GM12878 (cell line): ENCODE measurements around the gene FKBP14. TPM values are rescaled to one million over a fixed set of nuclear protein-coding genes. Genes with fewer than 3 reads are reported as not detected.

Source experiments
- ATAC-seq: fragments of 200-7000 bp; cut with Tn5 transposase; 3 replicates; pipeline ENCODE4 v1.9.1; 2020; ENCODE audit warnings: mild to moderate bottlenecking, moderate library complexity
- BruUV-seq: library from RNA; stranded (reverse); fragments of 400-500 nt; replicated peaks from 2 replicates; lab custom pipeline; 2021; lab: Mats Ljungman, UMichigan
- CTCF ChIA-PET: fragments of 300-600 bp; sonication (Branson Sonifier 250); formaldehyde crosslinking; extraction: SDS; loops from one replicate; lab custom pipeline; 2021; ENCODE audit warnings: inconsistent platforms; lab: Yijun Ruan, JAX
- POLR2A ChIA-PET: fragments of 350-600 bp; formaldehyde crosslinking; extraction: SDS; loops from one replicate; lab custom pipeline; 2021; ENCODE audit warnings: inconsistent platforms; lab: Charles Lee
- RAD21 ChIA-PET: fragments of 300-600 bp; sonication (Branson Sonifier 250); formaldehyde crosslinking; loops from one replicate; lab custom pipeline; 2023; ENCODE audit warnings: antibody characterized with exemption; ENCODE audit not compliant: unreplicated experiment; lab: Charles Lee
- SMC1A ChIA-PET: fragments of 300-600 bp; sonication (Branson Sonifier 250); formaldehyde crosslinking; loops from one replicate; lab custom pipeline; 2023; ENCODE audit not compliant: unreplicated experiment, uncharacterized antibody; lab: Charles Lee
- DNase-seq: peaks from one replicate; pipeline ENCODE4 v3.0.0-alpha.2; 2011; ENCODE audit warnings: low read depth, low spot score
- FAIRE-seq: peaks from 3 replicates; lab custom pipeline; 2011; peaks lifted over from hg19 to GRCh38; lab: Jason Lieb, UNC
- H2AFZ ChIP-seq: 2 replicates; pipeline ENCODE4 v1.6.0; 2011; ENCODE audit warnings: low read depth, low read length, control low read depth; ENCODE audit not compliant: control insufficient read depth
- H3K27ac ChIP-seq: 2 replicates; pipeline ENCODE4 v1.5.1; 2011; ENCODE audit warnings: control low read depth; ENCODE audit not compliant: control insufficient read depth, insufficient read depth
- H3K27me3 ChIP-seq, 2 experiments: replicated peaks in 1 of 2; 2 replicates each; pipeline versions ENCODE4 v1.6.0 to v1.6.1; 2011; ENCODE audit warnings: low read length in 1 of 2; ENCODE audit not compliant: control insufficient read depth in 2 of 2, insufficient read depth in 2 of 2
- H3K36me3 ChIP-seq, 2 experiments: 2 replicates each; pipeline ENCODE4 v1.5.1; 2011; ENCODE audit warnings: low read length in 1 of 2; ENCODE audit not compliant: control insufficient read depth in 2 of 2, insufficient read depth in 2 of 2
- H3K4me1 ChIP-seq: 2 replicates; pipeline ENCODE4 v1.6.1; 2011; ENCODE audit warnings: mild to moderate bottlenecking, low read length, moderate library complexity, mixed read lengths; ENCODE audit not compliant: control insufficient read depth, insufficient read depth
- H3K4me2 ChIP-seq: 2 replicates; pipeline ENCODE4 v1.6.0; 2011; ENCODE audit warnings: control low read depth; ENCODE audit not compliant: control insufficient read depth, insufficient read depth
- H3K4me3 ChIP-seq: fragments of 200-600 bp; sonication (generic); 2 replicates; pipeline ENCODE4 v1.5.1; 2016
- H3K79me2 ChIP-seq: 2 replicates; pipeline ENCODE4 v1.6.0; 2011; ENCODE audit warnings: low read length; ENCODE audit not compliant: control insufficient read depth, insufficient read depth
- H3K9ac ChIP-seq: 2 replicates; pipeline ENCODE4 v1.8.0; 2011; ENCODE audit warnings: low read length, control low read depth, mixed read lengths; ENCODE audit not compliant: control insufficient read depth, insufficient read depth
- H3K9me3 ChIP-seq: replicated peaks from 3 replicates; pipeline ENCODE4 v1.5.1; 2011; ENCODE audit warnings: mild to moderate bottlenecking, low read length; ENCODE audit not compliant: control insufficient read depth, insufficient read depth
- H4K20me1 ChIP-seq: 2 replicates; pipeline ENCODE4 v1.6.0; 2011; ENCODE audit not compliant: control insufficient read depth, insufficient read depth
- CBX3 ChIP-seq: fragments of 200-600 bp; sonication (generic); IDR thresholded peaks from 2 replicates; pipeline ENCODE4 v1.6.1; 2016; ENCODE audit warnings: low read depth, borderline replicate concordance
- CHD2 ChIP-seq: IDR thresholded peaks from 2 replicates; pipeline ENCODE4 v1.6.1; 2011; ENCODE audit warnings: low read depth, low read length, improper control_type of control experiment, borderline replicate concordance
- CREM ChIP-seq: IDR thresholded peaks from 2 replicates; pipeline ENCODE4 v1.6.1; 2014; ENCODE audit warnings: antibody characterized with exemption, low read depth
- E2F4 ChIP-seq: IDR thresholded peaks from 2 replicates; pipeline ENCODE4 v1.6.1; 2012; ENCODE audit warnings: low read depth, low read length, improper control_type of control experiment
- KLF5 ChIP-seq: fragments of 450-650 bp; IDR thresholded peaks from 2 replicates; pipeline ENCODE4 v1.6.1; 2014; ENCODE audit warnings: mild to moderate bottlenecking; ENCODE audit not compliant: partially characterized antibody
- MLLT1 ChIP-seq: fragments of 450-650 bp; IDR thresholded peaks from 2 replicates; pipeline ENCODE4 v1.6.1; 2016; ENCODE audit warnings: mild to moderate bottlenecking
- RCOR1 ChIP-seq: conservative IDR thresholded peaks from 2 replicates; pipeline ENCODE4 v1.6.1; 2012; ENCODE audit warnings: low read depth, low read length, improper control_type of control experiment
- SIN3A ChIP-seq: IDR thresholded peaks from 2 replicates; pipeline ENCODE4 v1.6.1; 2012; ENCODE audit warnings: low read depth, low read length, improper control_type of control experiment
- ZNF217 ChIP-seq: fragments of 450-650 bp; IDR thresholded peaks from 2 replicates; pipeline ENCODE4 v1.6.1; 2017; ENCODE audit warnings: antibody characterized with exemption, mild to moderate bottlenecking
- in situ Hi-C: fragments of 300-500 bp; cut with MboI; formaldehyde crosslinking; loops from 9 replicates; pipeline ENCODE4 v1.14.3; 2018; ENCODE audit warnings: mixed read lengths
- intact Hi-C: fragments of 100-400 bp; cut with micrococcal nuclease; formaldehyde crosslinking; loops from one replicate; pipeline ENCODE4 v1.14.2; 2022; ENCODE audit not compliant: unreplicated experiment
- polyA plus RNA-seq, 11 experiments: library from polyadenylated mRNA; depleted of rRNA in 4 of 11; unstranded in 6 of 11; stranded (reverse) in 5 of 11; fragments of >200 nt; fragmentation: Nextera tagmentation in 4 of 11; fragmentation: Illumina TruSeq in 1 of 11; extraction: Ambion mirVana in 4 of 11; extraction: Trizol in 1 of 11; gene quantifications; 1 replicate in 1 of 11; 2 replicates in 10 of 11; pipeline versions ENCODE4 v1.2.1 to v1.2.3, GENCODE V29; 2011 to 2016; ENCODE audit warnings: inconsistent platforms in 2 of 11, missing spikeins in 2 of 11, low read depth in 1 of 11
- total RNA-seq, 4 experiments: library from RNA; depleted of rRNA in 3 of 4; stranded (reverse); fragments of >200 nt in 3 of 4; fragmentation: Illumina TruSeq in 1 of 4; extraction: Trizol in 1 of 4; gene quantifications; 2 replicates each; pipeline versions ENCODE4 v1.2.1 to v1.2.3, GENCODE V29; 2013 to 2021
- TF ChIP-seq, protein P1 (sequence below): fragments of 150-350 bp; IDR thresholded peaks from 2 replicates; pipeline ENCODE4 v1.6.1; 2016; ENCODE audit warnings: low read depth, low read length

FKBP14 gene
- total and polyA plus RNA-seq, 10 of the 15 experiments (the other 5 are each of a cell fraction or from before 2014, with no cell fraction given): 2.7 to 8.9 (median 5.6) TPM

DNA sequence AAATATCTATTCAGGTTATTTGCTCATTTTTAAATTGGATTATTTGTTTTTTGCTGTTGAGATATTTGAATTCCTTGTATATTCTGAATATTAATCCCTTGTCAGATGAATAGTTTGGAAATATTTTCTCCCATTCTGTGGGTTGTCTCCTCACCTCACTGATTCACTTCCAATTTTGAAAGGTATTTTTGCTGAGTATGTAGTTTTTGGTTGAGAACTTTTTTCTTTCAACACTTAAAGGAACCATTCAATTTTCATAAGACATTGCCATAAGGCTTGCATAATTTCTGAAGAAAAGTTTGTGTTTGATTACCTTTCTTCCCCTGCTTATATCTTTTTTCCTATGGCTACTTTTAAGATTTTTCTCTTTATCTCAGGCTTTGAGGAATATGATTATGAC lies 28.0 kb downstream of the FKBP14 start:
- Histone ChIP-seq H3K9me3 (peaks cover 3% of the 10 kb centered on the region; the same call in 2 of the 3 replicates), H3K4me3 (no peak overlapping the region), H3K27ac (no peak overlapping the region), H3K79me2 (no peaks in the 10 kb centered on the region), H2AFZ (no peak overlapping the region), H3K36me3 (no peaks in the 10 kb centered on the region), H4K20me1 (no peaks in the 10 kb centered on the region)
- BruUV-seq: no TSS peak
- RAD21 ChIA-PET: no interaction called here
- ATAC-seq: no peak
- TF ChIP-seq ZNF217 (no peak), RCOR1 (no peak), MLLT1 (no peak), KLF5 (no peak), CBX3 (no peak), SIN3A (no peak), CREM (no peak), E2F4 (no peak), CHD2 (no peak)
- TF ChIP-seq, protein P1, sequence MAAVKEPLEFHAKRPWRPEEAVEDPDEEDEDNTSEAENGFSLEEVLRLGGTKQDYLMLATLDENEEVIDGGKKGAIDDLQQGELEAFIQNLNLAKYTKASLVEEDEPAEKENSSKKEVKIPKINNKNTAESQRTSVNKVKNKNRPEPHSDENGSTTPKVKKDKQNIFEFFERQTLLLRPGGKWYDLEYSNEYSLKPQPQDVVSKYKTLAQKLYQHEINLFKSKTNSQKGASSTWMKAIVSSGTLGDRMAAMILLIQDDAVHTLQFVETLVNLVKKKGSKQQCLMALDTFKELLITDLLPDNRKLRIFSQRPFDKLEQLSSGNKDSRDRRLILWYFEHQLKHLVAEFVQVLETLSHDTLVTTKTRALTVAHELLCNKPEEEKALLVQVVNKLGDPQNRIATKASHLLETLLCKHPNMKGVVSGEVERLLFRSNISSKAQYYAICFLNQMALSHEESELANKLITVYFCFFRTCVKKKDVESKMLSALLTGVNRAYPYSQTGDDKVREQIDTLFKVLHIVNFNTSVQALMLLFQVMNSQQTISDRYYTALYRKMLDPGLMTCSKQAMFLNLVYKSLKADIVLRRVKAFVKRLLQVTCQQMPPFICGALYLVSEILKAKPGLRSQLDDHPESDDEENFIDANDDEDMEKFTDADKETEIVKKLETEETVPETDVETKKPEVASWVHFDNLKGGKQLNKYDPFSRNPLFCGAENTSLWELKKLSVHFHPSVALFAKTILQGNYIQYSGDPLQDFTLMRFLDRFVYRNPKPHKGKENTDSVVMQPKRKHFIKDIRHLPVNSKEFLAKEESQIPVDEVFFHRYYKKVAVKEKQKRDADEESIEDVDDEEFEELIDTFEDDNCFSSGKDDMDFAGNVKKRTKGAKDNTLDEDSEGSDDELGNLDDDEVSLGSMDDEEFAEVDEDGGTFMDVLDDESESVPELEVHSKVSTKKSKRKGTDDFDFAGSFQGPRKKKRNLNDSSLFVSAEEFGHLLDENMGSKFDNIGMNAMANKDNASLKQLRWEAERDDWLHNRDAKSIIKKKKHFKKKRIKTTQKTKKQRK: no peak
- TF ChIP-seq, all 136 proteins: peak for 0
- no peaks in the 10 kb centered on the region for H3K4me1 ChIP-seq
- ChIA-PET SMC1A (no interaction called here), POLR2A (no interaction called here), CTCF (interaction anchor here (1.1 kb wide), 1 partner anchor 77 kb away, joined by 4 read pairs; no protein-coding TSS in a partner anchor)
- FAIRE-seq: no peak
- no peak overlapping the region for H3K9ac ChIP-seq
- DNase-seq: no peak
- no peak overlapping the region for H3K4me2 ChIP-seq
- in situ Hi-C loops: no loop called here
- H3K27me3 ChIP-seq: no peaks in the 10 kb centered on the region
- intact Hi-C loops: no loop called here
